HUES64 (cell line): ENCODE results near the gene WSB1.
A peak's percentile ranks its signal among the peaks of the same experiment; 100 is the strongest.
"Not testable (repeated sequence)": the region's sequence is repeated elsewhere in the genome, so short reads cannot be mapped to it uniquely, and the experiment has no call there.

ENCODE experiments used
- H3K27ac ChIP-seq: 2 replicates; pipeline ENCODE4 v1.7.0; 2013; ENCODE audit warnings: low read depth, low read length, inconsistent platforms
- H3K27me3 ChIP-seq: 2 replicates; pipeline ENCODE4 v1.6.1; 2013; ENCODE audit warnings: mild to moderate bottlenecking, low read length; ENCODE audit not compliant: insufficient read depth
- H3K36me3 ChIP-seq: 2 replicates; pipeline ENCODE4 v1.6.1; 2013; ENCODE audit warnings: mild to moderate bottlenecking, low read length; ENCODE audit not compliant: insufficient read depth
- H3K4me1 ChIP-seq: 2 replicates; pipeline ENCODE4 v1.6.1; 2013; ENCODE audit warnings: mild to moderate bottlenecking, low read length, moderate library complexity; ENCODE audit not compliant: insufficient read depth
- H3K4me3 ChIP-seq: 2 replicates; pipeline ENCODE4 v1.5.1; 2013; ENCODE audit warnings: mild to moderate bottlenecking, low read length, moderate library complexity
- H3K9ac ChIP-seq: 2 replicates; pipeline ENCODE4 v1.6.1; 2013; ENCODE audit warnings: mild to moderate bottlenecking, low read depth, low read length
- H3K9me3 ChIP-seq: 2 replicates; pipeline ENCODE4 v1.6.1; 2013; ENCODE audit warnings: low read depth, low read length; ENCODE audit not compliant: insufficient read depth
- WGBS: fragments of 150-250, 120-280 bp; methylation state at CpG from one replicate; pipeline ENCODE4 v1.1.7; 2013; ENCODE audit warnings: missing lambda C conversion rate; 5-methylcytosine and 5-hydroxymethylcytosine counted together

The WSB1 gene

DNA sequence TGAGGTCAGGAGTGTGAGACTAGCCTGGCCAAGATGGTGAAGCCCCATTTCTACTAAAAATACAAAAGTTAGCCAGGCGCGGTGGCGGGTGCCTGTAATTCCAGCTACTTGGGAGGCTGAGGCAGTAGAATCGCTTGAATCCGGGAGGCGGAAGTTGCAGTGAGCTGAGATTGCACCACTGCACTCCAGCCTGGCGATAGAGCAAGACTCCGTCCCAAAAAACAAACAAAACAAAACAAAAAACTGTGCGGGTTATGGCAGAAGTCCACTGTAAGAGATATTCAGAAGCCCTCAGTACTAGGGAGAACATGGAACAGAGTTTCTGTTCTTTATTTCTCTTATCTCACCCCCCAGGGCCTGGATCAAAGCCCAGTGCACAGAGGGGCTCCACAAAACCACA, 34.8 kb downstream of the WSB1 start:
- H3K27ac ChIP-seq, H3K4me1 ChIP-seq, H3K27me3 ChIP-seq, H3K36me3 ChIP-seq, H3K9me3 ChIP-seq, H3K9ac ChIP-seq, H3K4me3 ChIP-seq: not testable (repeated sequence)
- 73% methylated on average over 9 of the region's 9 CpGs for WGBS

DNA sequence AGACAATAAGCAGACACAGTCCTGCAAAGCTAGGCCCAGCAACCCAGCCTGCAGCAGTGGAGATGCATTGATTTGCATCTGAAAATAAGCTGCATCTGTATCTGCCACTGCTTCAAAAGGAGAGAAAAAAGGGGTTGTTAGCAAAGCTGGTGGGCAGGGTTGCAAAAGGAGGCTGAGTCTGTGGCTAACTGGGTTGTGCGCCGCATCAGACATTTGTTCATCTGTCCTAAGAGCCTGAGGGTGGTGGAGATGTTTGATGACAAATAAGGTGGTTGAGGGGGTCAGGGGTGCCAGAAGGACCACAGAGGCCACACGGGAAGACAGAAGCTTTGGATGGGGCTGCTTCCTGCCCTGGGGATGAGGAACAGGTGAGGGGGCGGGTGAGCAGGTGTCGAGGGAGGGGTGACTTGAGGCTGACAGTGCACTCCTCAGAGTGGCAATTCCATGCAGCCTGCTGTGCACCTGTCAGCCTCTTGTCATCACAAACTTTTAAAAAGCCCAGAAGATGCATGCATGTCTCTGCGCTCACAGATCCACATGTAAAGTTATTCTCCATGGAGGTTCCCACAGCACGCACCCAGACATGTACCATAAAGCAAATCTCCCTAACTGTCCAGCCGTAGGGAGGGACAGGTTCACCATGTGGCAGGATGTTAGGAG, 35.4 kb downstream of the WSB1 start:
- Histone ChIP-seq H3K9me3 (no peaks in the 10 kb centered on the region), H3K27me3 (no peaks in the 10 kb centered on the region), H3K9ac (no peak overlapping the region), H3K4me3 (no peak overlapping the region), H3K4me1 (peaks cover 3% of the 10 kb centered on the region; the same call in 1 of the 2 replicates), H3K36me3 (no peaks in the 10 kb centered on the region), H3K27ac (no peak overlapping the region)
- WGBS, result 83% methylated on average over 8 of the region's 8 CpGs

DNA sequence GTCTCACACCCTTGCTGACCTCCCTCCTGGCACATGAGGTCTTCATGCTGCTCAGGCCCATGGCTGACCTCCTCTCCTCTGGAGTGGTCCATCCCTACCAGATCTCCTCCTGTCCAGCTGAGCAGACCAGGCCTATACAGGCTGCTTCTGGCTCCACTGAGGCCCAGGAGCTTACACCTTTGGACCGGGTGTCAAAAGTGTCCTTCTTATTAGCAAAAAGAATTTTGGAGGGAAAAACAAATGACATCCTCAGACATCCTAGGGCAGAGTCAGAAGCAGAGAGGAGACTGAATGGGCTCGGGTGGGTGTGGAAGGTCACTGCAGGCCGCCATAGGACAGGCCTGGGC, 38.1 kb downstream of the WSB1 start:
- no peak overlapping the region for H3K27ac ChIP-seq
- H3K27me3 ChIP-seq, result no peaks in the 10 kb centered on the region
- peaks cover 3% of the 10 kb centered on the region; the same call in 1 of the 2 replicates for H3K4me1 ChIP-seq
- WGBS, result 80% methylated on average over 3 of the region's 3 CpGs
- peak overlapping the region; percentile 55; the same call in 1 of the 2 replicates for H3K4me3 ChIP-seq
- no peak overlapping the region for H3K9ac ChIP-seq
- no peaks in the 10 kb centered on the region for H3K9me3 ChIP-seq
- no peaks in the 10 kb centered on the region for H3K36me3 ChIP-seq

DNA sequence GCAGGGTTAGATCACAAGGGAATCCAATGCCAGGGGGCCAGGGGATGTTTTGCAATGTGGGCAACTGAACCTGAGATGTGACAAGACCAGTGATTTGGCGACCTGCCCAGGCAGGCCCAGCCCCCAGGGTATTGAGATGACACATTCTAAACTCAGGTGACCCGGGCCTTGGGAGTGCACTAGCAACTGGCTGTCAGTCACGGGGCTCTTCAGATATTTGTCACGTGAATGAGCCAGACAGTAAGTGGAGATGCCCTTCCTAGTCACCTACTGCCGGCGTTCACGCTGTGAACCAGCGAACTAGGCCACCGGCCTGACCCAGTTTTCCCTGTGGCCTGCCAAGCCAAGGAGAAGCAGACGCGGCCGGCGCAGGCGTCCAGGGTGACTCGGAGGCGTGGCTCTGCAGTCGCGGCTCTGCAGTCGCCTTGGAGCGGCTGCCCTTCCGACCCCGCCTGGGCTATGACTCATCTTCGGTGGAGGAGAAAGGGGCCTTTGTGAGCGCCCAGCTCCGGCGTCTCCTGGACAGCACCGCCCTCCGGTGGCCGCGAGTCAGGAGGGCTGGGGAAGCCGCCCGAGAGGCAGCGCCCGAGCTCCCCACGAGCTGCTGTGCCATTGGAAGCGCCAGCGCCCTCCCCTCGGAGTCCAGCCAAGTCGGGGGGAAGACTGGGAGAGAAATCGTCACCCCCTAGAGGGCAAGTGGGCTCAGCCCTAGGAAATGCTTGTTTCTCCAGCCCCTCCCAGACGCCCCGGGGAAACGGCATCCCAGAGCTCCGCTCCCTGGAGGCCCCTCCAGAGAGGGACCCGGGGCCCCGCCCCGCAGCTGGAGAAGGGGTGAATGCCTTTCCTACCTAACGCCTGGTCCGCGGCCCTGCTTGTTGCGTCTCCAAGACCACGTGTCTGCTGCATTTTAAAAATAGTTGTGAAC, 38.8 kb downstream of the WSB1 start:
- Histone ChIP-seq H3K27ac (peak overlapping the region; percentile 64; the same call in 1 of the 2 replicates), H3K4me1 (peaks cover 9% of the 10 kb centered on the region), H3K9me3 (no peaks in the 10 kb centered on the region), H3K9ac (peak overlapping the region; percentile 66), H3K4me3 (peak overlapping the region; percentile 55), H3K36me3 (no peaks in the 10 kb centered on the region), H3K27me3 (no peaks in the 10 kb centered on the region)
- 1% methylated on average over 52 of the region's 52 CpGs for WGBS

DNA sequence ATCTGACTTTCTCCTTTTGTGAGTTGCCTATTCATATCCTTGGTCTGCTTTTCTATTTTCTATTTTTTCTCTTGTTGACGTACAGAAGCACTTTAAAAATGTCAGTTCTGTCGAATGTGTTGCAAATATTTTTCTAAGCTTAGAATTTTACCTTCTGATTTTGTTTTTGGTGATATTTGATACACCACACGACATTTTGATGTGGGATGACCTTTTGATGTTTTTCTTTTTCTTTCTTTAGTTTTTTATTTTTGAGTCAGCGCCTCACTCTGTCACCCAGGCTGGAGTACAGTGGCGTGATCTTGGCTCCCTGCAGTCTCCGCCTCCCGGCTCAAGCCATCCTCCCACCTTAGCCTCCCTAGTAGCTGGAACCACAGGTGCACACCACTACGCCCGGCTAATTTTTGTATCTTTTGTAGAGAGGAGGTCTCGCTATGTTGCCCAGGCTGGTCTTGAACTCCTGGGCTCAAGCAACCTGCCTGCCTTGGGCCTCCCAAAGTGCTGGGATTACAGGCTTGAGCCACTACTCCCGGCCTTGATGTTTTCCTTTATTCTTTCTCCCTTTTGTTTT, 39.6 kb downstream of the WSB1 start:
- no peak overlapping the region for H3K27ac ChIP-seq
- peaks cover 17% of the 10 kb centered on the region for H3K4me1 ChIP-seq

DNA sequence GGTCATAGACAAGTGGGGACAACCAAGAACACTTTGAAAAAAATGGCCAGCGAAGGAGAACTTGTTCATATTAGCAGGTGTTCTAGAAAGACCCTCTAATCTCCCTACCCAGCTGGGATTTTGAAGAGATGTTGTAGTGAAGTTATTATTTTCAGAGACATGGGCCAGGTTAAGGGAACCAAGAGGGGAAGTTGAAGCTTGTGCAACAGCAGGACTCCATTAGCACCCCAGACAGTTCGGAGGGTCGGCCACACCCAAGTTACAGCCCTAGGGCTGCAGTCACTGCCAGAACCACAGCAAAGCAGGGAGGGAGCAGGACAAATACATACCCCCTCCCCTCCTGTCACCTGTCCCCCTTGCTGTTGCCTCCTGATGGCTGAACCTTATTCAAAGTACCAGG, 42.3 kb downstream of the WSB1 start:
- Histone ChIP-seq H3K4me1 (peaks cover 41% of the 10 kb centered on the region), H3K27me3 (no peaks in the 10 kb centered on the region), H3K4me3 (no peak overlapping the region), H3K9ac (no peak overlapping the region), H3K36me3 (no peaks in the 10 kb centered on the region), H3K27ac (no peak overlapping the region), H3K9me3 (no peaks in the 10 kb centered on the region)
- 70% methylated on average over 3 of the region's 3 CpGs for WGBS

More for the DNA sequence above, 39.6 kb downstream of the WSB1 start:
- H3K27me3 ChIP-seq, result no peaks in the 10 kb centered on the region
- peak overlapping the region; percentile 55 for H3K4me3 ChIP-seq
- no peaks in the 10 kb centered on the region for H3K36me3 ChIP-seq
- H3K9ac ChIP-seq, result peak overlapping the region; percentile 66; the same call in 1 of the 2 replicates
- no peaks in the 10 kb centered on the region for H3K9me3 ChIP-seq
- WGBS, result 70% methylated on average over 11 of the region's 11 CpGs

DNA sequence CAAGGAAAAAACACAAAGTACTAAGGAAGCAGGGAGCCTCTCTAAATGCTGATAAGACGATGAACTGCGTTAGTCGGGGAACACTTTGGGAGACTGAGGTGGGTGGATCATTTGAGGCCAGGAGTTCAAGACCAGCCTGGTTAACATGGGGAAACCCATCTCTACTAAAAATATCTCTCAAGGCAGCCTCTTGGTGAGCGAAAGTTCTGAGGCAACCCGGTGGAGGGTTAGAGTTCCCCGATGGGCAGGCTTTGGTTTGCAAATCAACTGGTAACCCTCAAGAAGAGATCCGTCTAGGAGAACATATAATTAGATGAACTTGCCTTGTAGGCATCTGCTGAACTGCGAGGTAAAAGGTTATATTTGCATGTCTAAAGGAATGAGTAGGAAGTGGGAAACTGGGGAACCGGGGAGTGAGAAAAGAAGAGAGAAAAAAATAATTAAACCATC, 44.6 kb downstream of the WSB1 start:
- Histone ChIP-seq H3K4me3 (peak overlapping the region; percentile 6; the same call in 1 of the 2 replicates), H3K9me3 (no peaks in the 10 kb centered on the region), H3K4me1 (peaks cover 41% of the 10 kb centered on the region), H3K36me3 (no peaks in the 10 kb centered on the region), H3K27me3 (no peaks in the 10 kb centered on the region), H3K9ac (no peak overlapping the region), H3K27ac (no peak overlapping the region)
- 23% methylated on average over 8 of the region's 9 CpGs for WGBS

DNA sequence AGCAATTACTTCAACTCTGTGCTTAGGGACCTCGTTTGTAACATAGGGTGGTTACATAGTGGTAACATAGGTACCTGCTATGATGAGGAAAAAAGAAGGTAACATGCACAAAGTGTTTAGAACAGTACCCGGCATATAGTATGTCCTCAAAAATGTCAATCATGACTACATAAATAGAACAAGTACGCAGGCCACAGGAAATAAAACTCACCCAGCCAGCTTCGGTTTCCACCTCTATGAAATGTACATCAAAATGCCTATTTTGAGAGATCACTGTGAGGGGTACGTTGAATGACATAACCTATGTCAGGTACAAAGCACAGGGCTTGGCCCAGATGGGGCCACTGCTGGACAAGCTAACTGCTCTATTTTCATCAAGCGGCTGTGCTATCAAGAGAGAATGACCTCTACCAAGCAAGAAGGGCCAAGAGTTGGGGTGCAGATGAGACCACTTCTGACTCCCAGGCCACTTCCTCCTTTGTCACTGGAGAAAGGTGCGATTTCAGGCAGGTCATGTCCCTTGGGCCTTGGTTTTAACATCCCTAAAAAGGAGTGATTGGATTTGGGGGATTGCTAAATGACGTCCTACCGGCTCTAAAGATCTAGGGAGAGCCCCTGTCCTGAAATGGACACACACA, 45.4 kb downstream of the WSB1 start:
- WGBS, result 82% methylated on average over 9 of the region's 9 CpGs
- H3K4me3 ChIP-seq, result no peak overlapping the region
- H3K4me1 ChIP-seq, result peaks cover 46% of the 10 kb centered on the region

DNA sequence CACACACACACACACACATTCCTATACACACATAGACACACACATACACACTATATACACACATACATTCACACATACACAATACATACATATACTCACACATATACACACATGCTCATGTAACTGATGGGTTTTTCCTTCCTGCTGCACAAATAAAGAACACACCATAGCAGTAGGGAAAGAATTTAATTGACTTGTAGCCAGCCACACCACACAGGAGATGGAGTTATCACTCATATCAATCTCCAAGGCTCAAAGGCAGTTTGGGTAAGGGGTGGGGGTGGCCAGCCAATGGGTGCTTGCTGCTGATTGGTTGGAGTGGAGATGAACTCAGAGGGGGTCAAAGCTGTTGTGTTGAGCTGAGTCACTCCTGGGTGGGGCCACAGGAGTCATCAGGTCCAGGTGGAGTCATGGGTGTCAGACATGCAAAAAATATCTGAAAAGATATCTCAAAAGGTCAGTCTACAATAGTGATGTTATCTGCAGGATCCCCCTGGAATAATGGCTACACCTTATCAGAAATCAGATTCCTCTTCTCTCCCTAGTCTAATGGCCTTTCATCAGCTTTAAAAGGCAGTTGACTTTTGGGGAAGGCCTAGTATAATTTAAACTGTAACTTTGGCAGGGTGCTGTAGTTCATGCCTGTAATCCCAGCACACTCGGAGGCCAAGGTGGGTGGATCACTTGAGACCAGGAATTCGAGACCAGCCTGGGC, 46.1 kb downstream of the WSB1 start:
- Histone ChIP-seq H3K9me3 (no peaks in the 10 kb centered on the region), H3K9ac (no peak overlapping the region), H3K4me1 (peaks cover 53% of the 10 kb centered on the region), H3K4me3 (no peak overlapping the region), H3K27me3 (no peaks in the 10 kb centered on the region), H3K27ac (no peak overlapping the region), H3K36me3 (no peaks in the 10 kb centered on the region)
- WGBS, result 96% methylated on average over 2 of the region's 2 CpGs

More for the DNA sequence above, 45.4 kb downstream of the WSB1 start:
- Histone ChIP-seq H3K36me3 (no peaks in the 10 kb centered on the region), H3K27me3 (no peaks in the 10 kb centered on the region), H3K9me3 (no peaks in the 10 kb centered on the region), H3K9ac (no peak overlapping the region), H3K27ac (no peak overlapping the region)

DNA sequence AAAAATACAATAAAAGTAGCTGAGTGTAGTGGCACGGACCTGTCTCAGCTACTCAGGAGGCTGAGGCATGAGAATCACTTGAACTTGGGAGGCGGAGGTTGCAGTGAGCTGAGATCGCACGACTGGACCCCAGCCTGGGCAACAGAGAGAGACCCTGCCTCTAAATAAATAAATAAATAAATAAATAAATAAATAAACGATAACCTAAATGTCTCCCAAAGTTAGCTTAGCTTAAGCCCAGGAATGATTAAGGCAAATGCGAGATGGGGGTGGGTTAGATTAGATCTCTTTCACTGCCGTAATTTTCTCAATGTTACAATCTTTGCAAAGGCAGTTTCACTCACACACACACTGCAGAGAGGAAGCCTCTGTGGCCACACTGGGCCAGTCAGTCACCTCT, 46.7 kb downstream of the WSB1 start:
- peaks cover 54% of the 10 kb centered on the region for H3K4me1 ChIP-seq
- no peaks in the 10 kb centered on the region for H3K9me3 ChIP-seq
- 83% methylated on average over 5 of the region's 7 CpGs for WGBS
- H3K4me3 ChIP-seq, result no peak overlapping the region
- H3K27me3 ChIP-seq, result no peaks in the 10 kb centered on the region
- no peak overlapping the region for H3K27ac ChIP-seq
- peak overlapping the region; percentile 28; the same call in 1 of the 2 replicates for H3K9ac ChIP-seq
- H3K36me3 ChIP-seq, result no peaks in the 10 kb centered on the region
